ENCODE data around the gene CA12.

The CA12 gene

GRCh38 chr15:63340353-63340752 is 41.3 kb downstream of the CA12 start:
- TF ChIP-seq CTCF (IDR thresholded peaks at IDR 0.05; ENCODE audit: borderline replicate concordance, control extremely low read depth, extremely low read depth, insufficient read depth, missing control alignments): no peak
- no peak for DNase-seq (ENCODE audit: low spot score)
- in situ Hi-C loops (cut with MboI; ENCODE audit: low sequenced_read_pairs, unreplicated experiment): no loop called here

DNA sequence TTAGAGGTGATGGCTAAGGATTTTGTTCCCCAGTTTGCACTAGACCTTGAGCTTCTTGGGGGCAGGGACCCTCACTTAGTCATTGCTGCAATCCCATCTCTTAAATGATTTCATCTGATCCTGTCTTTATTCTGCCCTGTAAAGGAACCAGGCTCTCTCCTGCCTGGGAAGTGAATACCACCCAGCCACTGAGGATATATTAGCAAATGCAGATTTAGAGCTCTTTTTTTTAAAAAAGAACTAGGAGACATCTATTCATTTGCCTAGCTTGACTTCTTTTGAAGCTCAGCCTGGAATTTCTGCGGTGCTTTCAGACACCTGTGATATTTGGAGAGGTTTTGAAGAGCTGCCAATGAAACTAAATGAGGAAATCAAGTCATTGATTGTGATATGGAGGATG is 41.8 kb downstream of the CA12 start:
- no peak for DNase-seq (ENCODE audit: low spot score)
- in situ Hi-C loops (cut with MboI; ENCODE audit: low sequenced_read_pairs, unreplicated experiment): no loop called here
- TF ChIP-seq CTCF (IDR thresholded peaks at IDR 0.05; ENCODE audit: borderline replicate concordance, control extremely low read depth, extremely low read depth, insufficient read depth, missing control alignments): no peak

GRCh38 chr15:63339006-63339766 is 42.5 kb downstream of the CA12 start:
- TF ChIP-seq CTCF (IDR thresholded peaks at IDR 0.05; ENCODE audit: borderline replicate concordance, control extremely low read depth, extremely low read depth, insufficient read depth, missing control alignments): no peak
- DNase-seq (ENCODE audit: low spot score): no peak
- in situ Hi-C loops (cut with MboI; ENCODE audit: low sequenced_read_pairs, unreplicated experiment): no loop called here

- in situ Hi-C loops (cut with MboI; ENCODE audit: low sequenced_read_pairs, unreplicated experiment): no loop called here
- no peak for DNase-seq (ENCODE audit: low spot score)
- TF ChIP-seq CTCF (IDR thresholded peaks at IDR 0.05; ENCODE audit: borderline replicate concordance, control extremely low read depth, extremely low read depth, insufficient read depth, missing control alignments): no peak
These were observed 43.5 kb downstream of the CA12 start for GRCh38 chr15:63338170-63338569.

DNA sequence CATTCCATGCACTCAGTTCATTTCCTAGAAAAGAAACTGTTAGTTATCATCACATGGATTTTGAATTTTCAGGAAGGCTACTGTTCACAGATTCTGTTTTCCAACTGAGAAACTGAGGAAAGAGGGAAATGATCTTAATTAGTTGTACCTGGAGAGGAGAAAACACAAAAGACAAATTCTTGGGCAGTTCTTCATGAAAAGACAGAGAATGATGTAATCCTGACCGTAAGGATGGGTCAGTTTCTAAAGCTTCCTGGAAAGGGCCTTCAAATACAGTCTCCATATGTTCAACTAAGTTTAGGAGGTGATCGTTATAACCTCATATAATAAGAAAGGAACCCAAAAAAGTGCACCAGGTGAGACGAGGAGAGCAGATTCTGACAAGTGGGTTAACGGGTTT is 44.6 kb downstream of the CA12 start:
- in situ Hi-C loops (cut with MboI; ENCODE audit: low sequenced_read_pairs, unreplicated experiment): no loop called here
- no peak for DNase-seq (ENCODE audit: low spot score)
- no peak for TF ChIP-seq CTCF (IDR thresholded peaks at IDR 0.05; ENCODE audit: borderline replicate concordance, control extremely low read depth, extremely low read depth, insufficient read depth, missing control alignments)

DNA sequence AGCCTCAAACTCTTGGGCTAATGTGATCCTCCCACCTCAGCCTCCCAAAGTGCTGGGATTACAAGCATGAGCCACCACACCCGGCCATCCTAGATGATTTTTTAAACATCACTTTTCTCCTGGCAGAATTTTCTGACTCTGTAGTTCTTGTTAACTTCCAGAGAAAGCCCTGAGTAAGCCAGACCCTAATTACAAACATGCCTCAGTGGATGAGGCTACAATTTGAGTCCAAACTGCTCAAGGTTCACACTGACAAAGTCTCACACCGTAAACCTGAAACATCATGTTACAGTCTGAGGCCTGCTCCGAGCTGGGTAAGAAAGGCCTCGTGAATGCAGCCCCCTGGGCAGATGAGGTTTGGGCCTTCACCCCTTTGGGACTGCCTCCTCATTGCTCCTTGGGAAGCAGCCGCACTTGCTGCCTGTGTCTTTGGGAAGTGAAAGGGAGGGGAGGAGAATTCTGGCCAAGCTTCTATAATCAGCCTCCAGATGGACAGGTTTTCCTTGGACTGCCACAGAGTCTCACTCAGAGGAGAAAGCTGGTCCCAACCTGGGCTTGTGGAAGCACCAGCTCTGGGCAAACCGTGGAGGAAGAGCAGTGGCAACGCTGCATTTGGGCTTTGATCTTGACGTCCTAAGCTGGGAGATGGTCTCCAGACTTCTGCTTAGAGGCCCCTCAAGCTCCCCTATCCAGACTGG is 46.0 kb downstream of the CA12 start:
- no peak for TF ChIP-seq CTCF (IDR thresholded peaks at IDR 0.05; ENCODE audit: borderline replicate concordance, control extremely low read depth, extremely low read depth, insufficient read depth, missing control alignments)
- no peak for DNase-seq (ENCODE audit: low spot score)
- in situ Hi-C loops (cut with MboI; ENCODE audit: low sequenced_read_pairs, unreplicated experiment): no loop called here

All from GM13976 (cell line).